Measurements from ENCODE around the gene MTMR6.

GRCh38 chr13:25329706-25330105 is 42.4 kb upstream of the MTMR6 start:
- TF ChIP-seq CTCF (IDR thresholded peaks at IDR 0.05; ENCODE audit: low read length), result no peak
- no peak for TF ChIP-seq EZH2 (IDR thresholded peaks at IDR 0.05; ENCODE audit: borderline replicate concordance, low read length)

Data from OCI-LY1 (cell line).